Measurements from ENCODE around the gene BDKRB2. TPM values are rescaled to one million over a fixed set of nuclear protein-coding genes. Genes with fewer than 3 reads are reported as not detected.

The BDKRB2 gene
- total RNA-seq, 2 donors from 2014 or later, result 1.1 to 3.8 TPM

DNA sequence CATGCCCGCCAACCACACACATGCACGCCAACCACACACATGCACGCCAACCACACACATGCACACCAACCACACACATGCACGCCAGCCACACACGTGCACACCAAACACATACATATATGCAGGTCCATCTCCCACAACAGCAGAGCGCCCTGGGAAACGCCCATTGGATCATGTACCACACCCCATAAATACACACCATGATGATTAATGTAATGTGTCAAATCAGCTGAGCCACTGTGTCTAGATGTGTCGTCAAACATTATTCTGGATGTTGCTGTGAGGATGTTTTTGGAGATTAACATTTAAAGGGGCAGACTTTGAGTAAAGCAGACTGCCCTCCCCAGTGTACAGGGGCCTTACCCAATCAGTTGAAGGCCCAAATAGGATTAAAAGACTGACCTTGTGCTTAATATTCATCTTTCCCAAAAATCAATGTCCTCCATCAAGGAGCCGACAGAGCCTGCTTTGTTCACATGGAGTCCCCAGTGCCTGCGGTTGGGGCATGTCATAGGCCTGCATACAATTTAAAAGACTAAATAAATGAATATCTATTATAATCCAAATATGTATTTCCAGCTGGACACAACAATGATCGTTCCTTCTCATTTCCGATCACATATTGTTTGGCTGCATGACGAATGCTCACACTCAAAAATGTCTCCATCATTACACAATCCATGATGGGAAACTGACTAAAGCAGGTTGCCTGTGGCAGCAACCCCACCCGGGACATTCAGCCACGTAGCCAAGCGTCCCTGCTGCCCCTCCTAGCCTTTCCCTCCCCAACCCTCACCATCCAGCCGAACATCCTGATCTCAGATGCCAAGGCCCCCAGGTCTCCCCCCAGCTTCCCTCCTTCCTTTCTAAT lies 23.2 kb upstream of the BDKRB2 start:
- Histone ChIP-seq H3K36me3 (ENCODE audit: control insufficient read depth, insufficient read depth, low read length) (no peaks in the 10 kb centered on the region), H3K9me3 (ENCODE audit: control insufficient read depth, low read length) (no peaks in the 10 kb centered on the region), H3K9ac (ENCODE audit: extremely low read depth, low read length, poor library complexity, severe bottlenecking) (no peak overlapping the region), H3K27me3 (ENCODE audit: control insufficient read depth, insufficient read depth, low read length, poor library complexity, severe bottlenecking) (no peaks in the 10 kb centered on the region), H3K4me1 (ENCODE audit: control insufficient read depth, insufficient read depth, low read length) (peaks cover 2% of the 10 kb centered on the region), H3K4me3 (ENCODE audit: low read length) (no peak overlapping the region), H3K27ac (ENCODE audit: low read depth, low read length) (no peak overlapping the region)
- DNase-seq, result no peak
- H3K36me3 Mint-ChIP-seq (ENCODE audit: low read depth), result no peaks in the 10 kb centered on the region
- no peak overlapping the region for H3K4me3 Mint-ChIP-seq
- TF ChIP-seq, protein P1, sequence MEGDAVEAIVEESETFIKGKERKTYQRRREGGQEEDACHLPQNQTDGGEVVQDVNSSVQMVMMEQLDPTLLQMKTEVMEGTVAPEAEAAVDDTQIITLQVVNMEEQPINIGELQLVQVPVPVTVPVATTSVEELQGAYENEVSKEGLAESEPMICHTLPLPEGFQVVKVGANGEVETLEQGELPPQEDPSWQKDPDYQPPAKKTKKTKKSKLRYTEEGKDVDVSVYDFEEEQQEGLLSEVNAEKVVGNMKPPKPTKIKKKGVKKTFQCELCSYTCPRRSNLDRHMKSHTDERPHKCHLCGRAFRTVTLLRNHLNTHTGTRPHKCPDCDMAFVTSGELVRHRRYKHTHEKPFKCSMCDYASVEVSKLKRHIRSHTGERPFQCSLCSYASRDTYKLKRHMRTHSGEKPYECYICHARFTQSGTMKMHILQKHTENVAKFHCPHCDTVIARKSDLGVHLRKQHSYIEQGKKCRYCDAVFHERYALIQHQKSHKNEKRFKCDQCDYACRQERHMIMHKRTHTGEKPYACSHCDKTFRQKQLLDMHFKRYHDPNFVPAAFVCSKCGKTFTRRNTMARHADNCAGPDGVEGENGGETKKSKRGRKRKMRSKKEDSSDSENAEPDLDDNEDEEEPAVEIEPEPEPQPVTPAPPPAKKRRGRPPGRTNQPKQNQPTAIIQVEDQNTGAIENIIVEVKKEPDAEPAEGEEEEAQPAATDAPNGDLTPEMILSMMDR (conservative IDR thresholded peaks at IDR 0.05), result no peak
- no peak overlapping the region for H3K27ac Mint-ChIP-seq
- H3K27me3 Mint-ChIP-seq (ENCODE audit: insufficient read depth), result peaks cover 2% of the 10 kb centered on the region
- 96% methylated on average over 4 to 17 of the region's 17 CpGs for WGBS, 2 experiments (ENCODE audit: insufficient coverage in 1 of 2, insufficient read length in 1 of 2)
- peaks cover 7% of the 10 kb centered on the region for H3K4me1 Mint-ChIP-seq
- H3K9me3 Mint-ChIP-seq, result no peaks in the 10 kb centered on the region

GRCh38 chr14:96182546-96182945 lies 22.1 kb upstream of the BDKRB2 start:
- Histone ChIP-seq H3K27ac (ENCODE audit: low read depth, low read length) (no peak overlapping the region), H3K4me1 (ENCODE audit: control insufficient read depth, insufficient read depth, low read length) (peaks cover 5% of the 10 kb centered on the region), H3K36me3 (ENCODE audit: control insufficient read depth, insufficient read depth, low read length) (no peaks in the 10 kb centered on the region), H3K27me3 (ENCODE audit: control insufficient read depth, insufficient read depth, low read length, poor library complexity, severe bottlenecking) (no peaks in the 10 kb centered on the region), H3K9ac (ENCODE audit: extremely low read depth, low read length, poor library complexity, severe bottlenecking) (no peak overlapping the region), H3K4me3 (ENCODE audit: low read length) (no peak overlapping the region), H3K9me3 (ENCODE audit: control insufficient read depth, low read length) (no peaks in the 10 kb centered on the region)
- Mint-ChIP-seq H3K27ac (no peak overlapping the region), H3K9me3 (no peaks in the 10 kb centered on the region), H3K27me3 (ENCODE audit: insufficient read depth) (no peaks in the 10 kb centered on the region), H3K4me1 (peaks cover 12% of the 10 kb centered on the region), H3K36me3 (ENCODE audit: low read depth) (no peaks in the 10 kb centered on the region), H3K4me3 (no peak overlapping the region)
- WGBS, 2 experiments (ENCODE audit: insufficient coverage in 1 of 2, insufficient read length in 1 of 2), result 84 to 85% methylated on average over 4 of the region's 4 CpGs
- TF ChIP-seq, protein P1 (conservative IDR thresholded peaks at IDR 0.05), result no peak
- no peak for DNase-seq

GRCh38 chr14:96184737-96185136 lies 19.9 kb upstream of the BDKRB2 start:
- peaks cover 21% of the 10 kb centered on the region for H3K4me1 Mint-ChIP-seq
- no peak overlapping the region for H3K4me3 Mint-ChIP-seq
- H3K27me3 ChIP-seq (ENCODE audit: control insufficient read depth, insufficient read depth, low read length, poor library complexity, severe bottlenecking), result no peaks in the 10 kb centered on the region
- H3K9ac ChIP-seq (ENCODE audit: extremely low read depth, low read length, poor library complexity, severe bottlenecking), result no peak overlapping the region
- DNase-seq, result no peak
- WGBS, 2 experiments (ENCODE audit: insufficient coverage in 1 of 2, insufficient read length in 1 of 2), result 92 to 93% methylated on average over 5 to 8 of the region's 9 CpGs
- no peaks in the 10 kb centered on the region for H3K9me3 Mint-ChIP-seq
- TF ChIP-seq, protein P1 (conservative IDR thresholded peaks at IDR 0.05), result no peak
- no peak overlapping the region for H3K4me3 ChIP-seq (ENCODE audit: low read length)
- H3K36me3 Mint-ChIP-seq (ENCODE audit: low read depth), result no peaks in the 10 kb centered on the region
- peaks cover 10% of the 10 kb centered on the region for H3K4me1 ChIP-seq (ENCODE audit: control insufficient read depth, insufficient read depth, low read length)
- H3K27ac Mint-ChIP-seq, result no peak overlapping the region
- no peaks in the 10 kb centered on the region for H3K27me3 Mint-ChIP-seq (ENCODE audit: insufficient read depth)
- no peaks in the 10 kb centered on the region for H3K36me3 ChIP-seq (ENCODE audit: control insufficient read depth, insufficient read depth, low read length)
- no peak overlapping the region for H3K27ac ChIP-seq (ENCODE audit: low read depth, low read length)
- no peaks in the 10 kb centered on the region for H3K9me3 ChIP-seq (ENCODE audit: control insufficient read depth, low read length)
